Fibroblast of gingiva (primary cell): ENCODE measurements around the gene CADPS2.

Experiments used
- DNase-seq: peaks from one replicate; pipeline ENCODE4 v3.0.0-alpha.2; 2011; ENCODE audit warnings: low read depth

Gene CADPS2

DNA sequence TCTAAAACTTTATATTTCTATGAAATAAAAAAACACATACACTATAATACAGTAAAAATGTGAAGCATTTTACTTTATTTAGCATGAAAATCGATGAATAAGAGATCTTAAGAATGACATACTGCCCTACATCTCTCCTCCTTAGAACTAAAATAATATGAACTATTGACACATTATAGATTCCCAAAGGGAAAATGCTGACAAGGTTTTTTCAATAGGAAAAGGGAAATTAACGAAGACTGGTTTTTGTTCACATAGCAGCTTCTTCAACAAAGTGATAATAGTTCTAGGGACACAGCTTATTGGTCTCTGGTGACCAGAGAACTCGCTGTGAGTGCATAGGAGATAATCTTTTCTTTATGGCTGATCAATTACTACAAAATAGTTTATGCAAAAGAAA lies 523.8 kb downstream of the CADPS2 start:
- no peak for DNase-seq

DNA sequence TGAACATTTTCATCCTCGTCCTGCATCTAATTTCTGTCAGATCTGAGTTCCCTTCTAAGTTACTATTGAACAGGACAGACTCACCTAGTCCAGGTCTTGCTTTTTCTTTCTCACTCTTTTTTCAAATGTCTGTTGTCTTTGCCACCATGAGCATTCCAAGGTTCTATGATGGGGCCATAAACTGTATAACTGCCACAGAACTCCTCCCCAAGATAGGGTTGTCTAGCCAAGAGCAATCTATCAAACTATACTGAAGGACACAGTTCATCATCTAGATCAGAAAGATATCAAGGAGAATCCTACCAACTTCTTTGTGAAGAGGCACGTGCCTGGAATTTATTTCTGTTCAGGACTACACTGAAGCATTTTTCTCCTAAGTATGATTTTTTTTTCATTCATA lies 531.6 kb downstream of the CADPS2 start:
- no peak for DNase-seq

GRCh38 chr7:122352454-122352853 lies 533.8 kb downstream of the CADPS2 start:
- no peak for DNase-seq

GRCh38 chr7:122350701-122351100 lies 535.6 kb downstream of the CADPS2 start:
- no peak for DNase-seq

DNA sequence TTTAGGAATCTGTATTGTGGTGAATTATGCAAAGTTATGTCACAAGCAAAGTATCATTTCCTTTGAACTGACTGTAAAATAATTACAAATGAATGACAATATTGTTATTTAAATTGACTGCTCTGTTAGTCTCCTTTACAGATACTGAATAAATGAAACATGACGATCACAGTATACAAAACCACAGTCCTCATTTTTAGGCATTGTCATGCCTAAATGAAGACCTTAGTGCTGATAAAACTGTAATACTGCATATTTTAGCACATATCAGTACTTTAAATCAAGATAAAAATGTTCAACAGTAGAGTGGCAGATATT lies 542.0 kb downstream of the CADPS2 start:
- no peak for DNase-seq

GRCh38 chr7:122343601-122344302 lies 542.5 kb downstream of the CADPS2 start:
- no peak for DNase-seq

GRCh38 chr7:122340427-122340826 lies 545.8 kb downstream of the CADPS2 start:
- DNase-seq = no peak

DNA sequence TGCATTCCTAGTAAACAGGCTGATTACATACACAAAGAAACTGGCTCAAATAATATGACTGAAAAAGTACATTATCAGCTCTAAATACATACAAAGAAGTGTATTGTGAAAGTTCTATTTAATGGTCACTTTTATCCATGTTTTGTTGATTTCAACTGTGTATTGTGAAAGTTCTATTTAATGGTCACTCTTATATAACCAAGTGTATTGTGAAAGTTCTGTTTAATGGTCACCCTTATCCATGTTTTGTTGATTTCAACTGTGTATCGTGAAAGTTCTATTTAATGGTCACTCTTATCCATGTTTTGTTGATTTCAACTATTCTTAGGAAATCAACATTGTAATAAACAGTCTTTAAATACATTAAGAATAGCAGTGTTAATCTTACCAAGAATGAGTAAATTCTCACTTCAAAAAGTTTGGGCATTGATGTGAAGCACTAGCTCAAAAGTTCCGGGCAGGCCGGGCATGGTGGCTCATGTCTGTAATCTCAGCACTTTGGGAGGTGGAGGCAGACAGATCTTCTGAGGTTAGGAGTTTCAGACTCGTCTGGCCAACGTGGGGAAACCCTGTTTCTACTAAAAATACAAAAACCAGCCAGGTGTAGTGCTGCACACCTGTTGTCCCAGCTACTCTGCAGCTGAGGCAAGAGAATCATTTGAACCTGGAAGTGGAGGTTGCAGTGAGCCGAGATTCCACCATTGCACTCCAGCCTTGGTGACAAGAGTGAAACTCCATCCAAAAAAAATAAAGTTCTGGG lies 546.9 kb downstream of the CADPS2 start:
- DNase-seq = no peak

GRCh38 chr7:122337011-122337410 lies 549.2 kb downstream of the CADPS2 start:
- DNase-seq = no peak

GRCh38 chr7:122329145-122329802 lies 557.0 kb downstream of the CADPS2 start:
- DNase-seq = no peak

DNA sequence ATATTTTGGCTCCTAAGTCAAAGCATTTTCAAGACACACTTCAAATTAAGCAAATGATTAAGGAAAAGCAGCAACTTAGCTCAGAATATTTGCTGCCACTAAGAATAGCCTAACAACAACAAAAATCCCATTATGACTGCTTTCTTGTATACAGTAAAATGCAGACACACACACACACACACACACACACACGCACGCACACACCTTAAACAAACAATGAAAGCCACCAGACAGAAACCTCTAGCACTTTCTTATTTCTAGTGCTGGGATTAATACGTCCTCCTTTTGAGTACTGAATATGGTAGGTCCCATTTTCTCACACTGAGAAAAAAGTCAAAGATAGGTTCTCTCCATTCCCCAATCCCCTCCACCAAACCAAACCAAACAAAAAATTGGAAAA lies 558.3 kb downstream of the CADPS2 start:
- DNase-seq = no peak

- no peak for DNase-seq
These were observed 569.5 kb downstream of the CADPS2 start for GRCh38 chr7:122316467-122317388.

GRCh38 chr7:122315507-122316466 lies 570.5 kb downstream of the CADPS2 start:
- DNase-seq = no peak

GRCh38 chr7:122314284-122314683 lies 572.0 kb downstream of the CADPS2 start:
- DNase-seq = no peak

GRCh38 chr7:122312789-122313188 lies 573.5 kb downstream of the CADPS2 start:
- DNase-seq = no peak

GRCh38 chr7:122311734-122312450 lies 574.4 kb downstream of the CADPS2 start:
- no peak for DNase-seq

DNA sequence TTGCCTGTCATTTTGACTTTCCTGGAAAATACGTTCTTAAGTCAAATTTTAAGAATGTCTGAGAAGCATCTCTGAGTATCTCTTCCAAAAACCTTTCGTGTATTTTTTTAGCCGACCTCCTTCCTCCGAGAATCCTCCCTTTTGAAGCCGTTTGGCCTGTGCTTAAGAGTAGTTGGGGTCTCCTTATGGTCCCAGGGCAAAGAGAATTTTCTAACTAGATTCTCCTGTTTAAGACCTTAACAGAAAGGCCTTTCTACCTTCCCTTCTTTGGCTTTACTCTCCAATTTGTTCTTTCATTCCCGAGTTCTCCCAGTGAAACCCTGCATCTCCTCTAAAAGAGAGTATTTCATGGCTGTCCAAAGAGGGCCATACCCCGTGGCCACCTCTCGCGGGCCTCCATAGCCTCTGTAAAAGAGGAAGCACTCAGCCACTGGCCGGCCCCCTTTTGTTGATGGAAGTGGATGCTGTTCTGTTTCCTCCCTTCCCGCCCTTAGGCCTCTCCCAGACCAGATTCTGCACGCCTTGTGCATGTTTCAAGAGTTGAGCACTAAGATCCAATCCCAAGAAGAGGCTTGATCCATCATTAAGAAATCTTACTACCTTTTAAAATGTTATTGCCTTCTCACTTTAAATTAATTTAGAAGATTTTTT lies 575.1 kb downstream of the CADPS2 start:
- no peak for DNase-seq

DNA sequence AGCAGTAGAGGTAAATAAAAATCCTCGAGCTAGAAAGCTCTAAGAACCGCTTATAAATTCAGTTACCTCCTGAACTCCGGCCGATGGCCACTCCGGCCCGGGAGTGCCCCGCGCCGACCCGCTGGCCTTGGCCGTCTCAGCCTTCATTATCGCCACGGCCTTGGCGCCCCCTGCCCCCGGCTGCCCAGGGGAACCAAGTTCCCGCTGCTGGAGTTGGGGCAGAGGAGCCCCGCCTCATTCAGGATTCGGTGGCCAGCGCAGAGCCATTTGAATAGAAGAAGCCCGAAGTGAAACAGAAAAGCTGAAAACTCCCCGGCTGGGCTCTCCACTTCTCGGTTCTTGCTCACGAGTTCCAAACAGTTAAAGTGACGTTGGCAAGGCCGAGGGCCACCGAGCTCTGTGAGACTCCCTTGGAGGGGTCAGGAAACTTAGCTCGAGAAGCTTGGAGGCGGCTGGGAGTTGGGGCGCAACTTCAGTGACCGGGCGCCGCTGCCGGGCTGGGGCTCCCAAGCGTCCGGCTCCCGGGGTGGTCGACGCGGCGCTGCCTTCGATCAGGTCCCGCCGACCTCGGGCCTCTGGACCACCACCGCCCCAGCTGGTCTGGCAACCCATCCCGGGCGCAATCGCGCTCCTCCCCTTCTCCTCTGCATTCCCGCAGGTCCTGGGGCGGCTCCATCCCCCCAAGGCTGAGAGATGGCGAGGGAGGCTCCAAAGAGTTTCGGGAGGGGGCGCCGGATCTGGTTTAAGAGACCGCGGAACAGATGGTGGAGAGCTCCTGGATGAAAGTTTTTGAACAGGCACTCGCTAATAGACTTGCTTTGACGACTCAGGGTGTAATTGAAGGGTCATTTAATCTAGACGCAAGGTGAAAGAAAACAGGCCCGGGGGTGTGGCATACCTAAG lies 575.9 kb downstream of the CADPS2 start:
- DNase-seq = peak; percentile 8

DNA sequence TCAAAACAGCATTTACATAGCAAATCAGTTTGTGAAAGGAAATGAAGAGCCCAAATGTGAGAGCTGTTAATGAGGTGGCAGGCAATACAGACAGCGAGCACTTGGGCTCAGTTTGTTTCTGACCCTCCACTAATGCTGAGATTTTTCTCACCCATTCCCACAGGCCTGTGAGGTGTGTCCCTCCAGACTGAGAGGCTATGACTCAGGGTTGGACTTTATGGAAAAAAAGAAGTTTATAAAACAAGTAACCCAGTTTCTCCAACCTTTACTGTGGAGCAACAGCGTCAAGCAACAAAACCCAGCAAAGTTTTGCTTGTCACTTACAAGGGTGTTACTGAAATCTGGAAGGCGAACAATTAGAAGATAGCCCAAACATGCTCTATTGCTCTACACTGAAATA lies 576.8 kb downstream of the CADPS2 start:
- DNase-seq = no peak
